ENCODE data around the gene GRIK1. TPM values are rescaled to one million over a fixed set of nuclear protein-coding genes. Genes with fewer than 3 reads are reported as not detected.
"Not testable (repeated sequence)": the region's sequence is repeated elsewhere in the genome, so short reads cannot be mapped to it uniquely, and the experiment has no call there.

The GRIK1 gene
- polyA plus RNA-seq, 1 donor from 2014 or later: 8.7 TPM

DNA sequence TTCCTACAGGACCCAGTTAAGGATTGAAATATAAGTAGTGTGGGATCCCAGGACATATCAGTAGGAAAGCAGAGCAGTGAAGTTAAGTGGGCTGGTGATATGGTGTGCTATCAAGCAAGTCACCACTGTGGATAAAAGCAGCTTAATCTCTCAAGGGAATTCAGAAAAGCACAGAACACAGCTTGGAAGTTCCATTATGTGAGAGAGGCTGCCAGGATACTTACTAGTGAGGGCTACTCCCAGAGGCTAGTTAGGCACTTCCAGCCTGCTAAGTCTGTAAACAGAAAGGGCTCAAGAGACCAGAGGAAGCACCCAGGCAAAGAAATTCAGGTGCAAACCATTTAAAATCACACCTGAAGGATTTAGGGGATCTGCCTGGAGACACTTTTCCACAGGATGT is 18.8 kb upstream of the GRIK1 start:
- no peak for TF ChIP-seq MXI1 (conservative IDR thresholded peaks at IDR 0.05; ENCODE audit: poor library complexity, severe bottlenecking)
- TF ChIP-seq, protein P1, sequence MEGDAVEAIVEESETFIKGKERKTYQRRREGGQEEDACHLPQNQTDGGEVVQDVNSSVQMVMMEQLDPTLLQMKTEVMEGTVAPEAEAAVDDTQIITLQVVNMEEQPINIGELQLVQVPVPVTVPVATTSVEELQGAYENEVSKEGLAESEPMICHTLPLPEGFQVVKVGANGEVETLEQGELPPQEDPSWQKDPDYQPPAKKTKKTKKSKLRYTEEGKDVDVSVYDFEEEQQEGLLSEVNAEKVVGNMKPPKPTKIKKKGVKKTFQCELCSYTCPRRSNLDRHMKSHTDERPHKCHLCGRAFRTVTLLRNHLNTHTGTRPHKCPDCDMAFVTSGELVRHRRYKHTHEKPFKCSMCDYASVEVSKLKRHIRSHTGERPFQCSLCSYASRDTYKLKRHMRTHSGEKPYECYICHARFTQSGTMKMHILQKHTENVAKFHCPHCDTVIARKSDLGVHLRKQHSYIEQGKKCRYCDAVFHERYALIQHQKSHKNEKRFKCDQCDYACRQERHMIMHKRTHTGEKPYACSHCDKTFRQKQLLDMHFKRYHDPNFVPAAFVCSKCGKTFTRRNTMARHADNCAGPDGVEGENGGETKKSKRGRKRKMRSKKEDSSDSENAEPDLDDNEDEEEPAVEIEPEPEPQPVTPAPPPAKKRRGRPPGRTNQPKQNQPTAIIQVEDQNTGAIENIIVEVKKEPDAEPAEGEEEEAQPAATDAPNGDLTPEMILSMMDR (IDR thresholded peaks at IDR 0.05; ENCODE audit: poor library complexity, severe bottlenecking): no peak
- TF ChIP-seq EP300 (conservative IDR thresholded peaks at IDR 0.05; ENCODE audit: poor library complexity, severe bottlenecking): no peak
- TF ChIP-seq, protein P2, sequence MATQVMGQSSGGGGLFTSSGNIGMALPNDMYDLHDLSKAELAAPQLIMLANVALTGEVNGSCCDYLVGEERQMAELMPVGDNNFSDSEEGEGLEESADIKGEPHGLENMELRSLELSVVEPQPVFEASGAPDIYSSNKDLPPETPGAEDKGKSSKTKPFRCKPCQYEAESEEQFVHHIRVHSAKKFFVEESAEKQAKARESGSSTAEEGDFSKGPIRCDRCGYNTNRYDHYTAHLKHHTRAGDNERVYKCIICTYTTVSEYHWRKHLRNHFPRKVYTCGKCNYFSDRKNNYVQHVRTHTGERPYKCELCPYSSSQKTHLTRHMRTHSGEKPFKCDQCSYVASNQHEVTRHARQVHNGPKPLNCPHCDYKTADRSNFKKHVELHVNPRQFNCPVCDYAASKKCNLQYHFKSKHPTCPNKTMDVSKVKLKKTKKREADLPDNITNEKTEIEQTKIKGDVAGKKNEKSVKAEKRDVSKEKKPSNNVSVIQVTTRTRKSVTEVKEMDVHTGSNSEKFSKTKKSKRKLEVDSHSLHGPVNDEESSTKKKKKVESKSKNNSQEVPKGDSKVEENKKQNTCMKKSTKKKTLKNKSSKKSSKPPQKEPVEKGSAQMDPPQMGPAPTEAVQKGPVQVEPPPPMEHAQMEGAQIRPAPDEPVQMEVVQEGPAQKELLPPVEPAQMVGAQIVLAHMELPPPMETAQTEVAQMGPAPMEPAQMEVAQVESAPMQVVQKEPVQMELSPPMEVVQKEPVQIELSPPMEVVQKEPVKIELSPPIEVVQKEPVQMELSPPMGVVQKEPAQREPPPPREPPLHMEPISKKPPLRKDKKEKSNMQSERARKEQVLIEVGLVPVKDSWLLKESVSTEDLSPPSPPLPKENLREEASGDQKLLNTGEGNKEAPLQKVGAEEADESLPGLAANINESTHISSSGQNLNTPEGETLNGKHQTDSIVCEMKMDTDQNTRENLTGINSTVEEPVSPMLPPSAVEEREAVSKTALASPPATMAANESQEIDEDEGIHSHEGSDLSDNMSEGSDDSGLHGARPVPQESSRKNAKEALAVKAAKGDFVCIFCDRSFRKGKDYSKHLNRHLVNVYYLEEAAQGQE (IDR thresholded peaks at IDR 0.05; ENCODE audit: borderline replicate concordance): no peak
- no peak for TF ChIP-seq TAF1 (IDR thresholded peaks at IDR 0.05; ENCODE audit: low read depth)
- TF ChIP-seq RAD21 (conservative IDR thresholded peaks at IDR 0.05): no peak
- TF ChIP-seq POLR2AphosphoS5 (IDR thresholded peaks at IDR 0.05): no peak
- no peak for TF ChIP-seq SMC3 (conservative IDR thresholded peaks at IDR 0.05; ENCODE audit: poor library complexity)
- TF ChIP-seq EZH2 (IDR thresholded peaks at IDR 0.05; ENCODE audit: borderline replicate concordance, insufficient read depth, low read length, poor library complexity, severe bottlenecking): no peak
- no peak overlapping the region for H3K9ac ChIP-seq (ENCODE audit: low read length)
- H3K36me3 ChIP-seq (ENCODE audit: insufficient read depth, low read length): no peaks in the 10 kb centered on the region
- no peak overlapping the region for H3K27ac ChIP-seq (ENCODE audit: low read length)
- no peaks in the 10 kb centered on the region for H3K79me2 ChIP-seq (replicated peaks; ENCODE audit: insufficient read depth, low read length)
- no peak overlapping the region for H3K4me2 ChIP-seq (ENCODE audit: low read length)
- no peak overlapping the region for H3K4me3 ChIP-seq (ENCODE audit: low read length)
- H3F3A ChIP-seq (ENCODE audit: insufficient read depth, low read length, poor library complexity, severe bottlenecking): no peaks in the 10 kb centered on the region
- H3K9me3 ChIP-seq (ENCODE audit: low read length): no peaks in the 10 kb centered on the region
- no peaks in the 10 kb centered on the region for H4K20me1 ChIP-seq (ENCODE audit: insufficient read depth)
- no peaks in the 10 kb centered on the region for H3K9me2 ChIP-seq (ENCODE audit: insufficient read depth, low read length)
- no peaks in the 10 kb centered on the region for H3K27me3 ChIP-seq (ENCODE audit: insufficient read depth, low read depth, low read length)
- no peak overlapping the region for H2AFZ ChIP-seq (ENCODE audit: low read depth, low read length)

GRCh38 chr21:29958035-29958434 is 18.2 kb upstream of the GRIK1 start:
- H4K20me1 ChIP-seq (ENCODE audit: insufficient read depth); H3K79me2 ChIP-seq (replicated peaks; ENCODE audit: insufficient read depth, low read length); H3K36me3 ChIP-seq (ENCODE audit: insufficient read depth, low read length); H3K4me3 ChIP-seq (ENCODE audit: low read length); H3K27me3 ChIP-seq (ENCODE audit: insufficient read depth, low read depth, low read length); H3K9me3 ChIP-seq (ENCODE audit: low read length); H3F3A ChIP-seq (ENCODE audit: insufficient read depth, low read length, poor library complexity, severe bottlenecking); H3K4me2 ChIP-seq (ENCODE audit: low read length); H3K27ac ChIP-seq (ENCODE audit: low read length); H3K9me2 ChIP-seq (ENCODE audit: insufficient read depth, low read length); H3K9ac ChIP-seq (ENCODE audit: low read length); H2AFZ ChIP-seq (ENCODE audit: low read depth, low read length): not testable (repeated sequence)

- Histone ChIP-seq H3K4me3 (ENCODE audit: low read length) (no peak overlapping the region), H3F3A (ENCODE audit: insufficient read depth, low read length, poor library complexity, severe bottlenecking) (no peaks in the 10 kb centered on the region), H3K27me3 (ENCODE audit: insufficient read depth, low read depth, low read length) (no peaks in the 10 kb centered on the region), H3K79me2 (replicated peaks; ENCODE audit: insufficient read depth, low read length) (no peaks in the 10 kb centered on the region), H2AFZ (ENCODE audit: low read depth, low read length) (no peak overlapping the region), H4K20me1 (ENCODE audit: insufficient read depth) (no peaks in the 10 kb centered on the region), H3K27ac (ENCODE audit: low read length) (no peak overlapping the region), H3K36me3 (ENCODE audit: insufficient read depth, low read length) (no peaks in the 10 kb centered on the region), H3K9ac (ENCODE audit: low read length) (no peak overlapping the region), H3K9me2 (ENCODE audit: insufficient read depth, low read length) (no peaks in the 10 kb centered on the region), H3K4me2 (ENCODE audit: low read length) (no peak overlapping the region), H3K9me3 (ENCODE audit: low read length) (no peaks in the 10 kb centered on the region)
- TF ChIP-seq POLR2AphosphoS5 (IDR thresholded peaks at IDR 0.05) (no peak), SMC3 (conservative IDR thresholded peaks at IDR 0.05; ENCODE audit: poor library complexity) (no peak), EP300 (conservative IDR thresholded peaks at IDR 0.05; ENCODE audit: poor library complexity, severe bottlenecking) (no peak), RAD21 (conservative IDR thresholded peaks at IDR 0.05) (no peak), EZH2 (IDR thresholded peaks at IDR 0.05; ENCODE audit: borderline replicate concordance, insufficient read depth, low read length, poor library complexity, severe bottlenecking) (no peak), MXI1 (conservative IDR thresholded peaks at IDR 0.05; ENCODE audit: poor library complexity, severe bottlenecking) (no peak), TAF1 (IDR thresholded peaks at IDR 0.05; ENCODE audit: low read depth) (no peak)
- TF ChIP-seq, protein P1 (IDR thresholded peaks at IDR 0.05; ENCODE audit: poor library complexity, severe bottlenecking): no peak
- TF ChIP-seq, protein P2 (IDR thresholded peaks at IDR 0.05; ENCODE audit: borderline replicate concordance): no peak
Observed at GRCh38 chr21:29953690-29954089, 13.9 kb upstream of the GRIK1 start.
